Ammon's horn (tissue), 1 donor: ENCODE results near the gene PSMA4.
"Not testable (repeated sequence)": the region's sequence is repeated elsewhere in the genome, so short reads cannot be mapped to it uniquely, and the experiment has no call there.

Source experiments
- DNase-seq: peaks from one replicate; pipeline ENCODE4 v3.0.0-alpha.2; 2016; ENCODE audit warnings: low spot score

Gene PSMA4

GRCh38 chr15:78551902-78552301 lies 11.7 kb downstream of the PSMA4 start:
- no peak for DNase-seq

GRCh38 chr15:78552597-78552996 lies 12.4 kb downstream of the PSMA4 start:
- no peak for DNase-seq

- DNase-seq: not testable (repeated sequence)
These were observed 20.0 kb downstream of the PSMA4 start for GRCh38 chr15:78560201-78560600.

DNA sequence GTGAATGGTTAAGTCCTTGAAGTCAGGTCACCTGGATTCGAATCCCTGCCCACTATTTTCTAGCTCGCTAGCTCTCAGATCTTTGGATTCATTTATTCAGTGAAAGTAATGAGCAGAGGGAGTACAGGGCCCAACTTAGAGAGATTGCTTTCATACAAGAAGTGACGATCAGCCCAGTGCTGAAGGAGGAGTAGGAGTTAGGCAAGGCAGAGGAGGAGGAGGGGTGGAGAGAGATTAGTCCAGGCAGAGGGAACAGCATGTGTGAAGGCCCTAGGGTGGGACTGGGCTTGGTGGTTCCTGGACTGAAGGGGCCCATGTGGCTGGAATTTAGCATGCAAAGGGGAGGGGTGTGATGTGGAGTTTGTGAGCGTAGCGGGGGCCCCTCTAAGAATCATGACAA lies 21.2 kb downstream of the PSMA4 start:
- DNase-seq: no peak

DNA sequence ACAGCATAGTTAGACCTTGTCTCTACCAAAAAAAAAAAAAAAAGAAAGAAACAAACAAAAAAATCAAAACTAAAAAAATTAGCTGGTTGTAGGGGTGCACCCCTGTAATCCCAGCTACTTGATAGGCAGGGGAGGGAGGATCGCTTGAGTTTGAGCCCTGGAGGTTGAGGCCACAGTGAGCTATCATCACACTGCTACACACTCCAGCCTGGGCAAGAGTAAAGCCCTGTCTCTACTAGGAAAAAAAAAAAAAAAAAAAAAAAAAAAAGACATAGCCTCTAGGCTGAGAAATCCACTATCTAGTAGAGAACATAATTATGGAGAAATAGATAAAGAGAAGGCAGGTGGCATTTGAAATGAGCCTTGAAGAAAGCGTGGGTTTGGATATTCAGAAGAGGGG lies 22.8 kb downstream of the PSMA4 start:
- DNase-seq: no peak

- no peak for DNase-seq
These were observed 24.5 kb downstream of the PSMA4 start for GRCh38 chr15:78564743-78565096.

GRCh38 chr15:78565097-78565950 lies 25.1 kb downstream of the PSMA4 start, which contains the start of gene CHRNA5:
Gene CHRNA5, plus strand, starts transcription at chr15:78565520. Its CDS starts 200 bp downstream, at chr15:78565720.
- DNase-seq: peak; percentile 48

- no peak for DNase-seq
These were observed 25.9 kb downstream of the PSMA4 start for GRCh38 chr15:78565951-78566774.

DNA sequence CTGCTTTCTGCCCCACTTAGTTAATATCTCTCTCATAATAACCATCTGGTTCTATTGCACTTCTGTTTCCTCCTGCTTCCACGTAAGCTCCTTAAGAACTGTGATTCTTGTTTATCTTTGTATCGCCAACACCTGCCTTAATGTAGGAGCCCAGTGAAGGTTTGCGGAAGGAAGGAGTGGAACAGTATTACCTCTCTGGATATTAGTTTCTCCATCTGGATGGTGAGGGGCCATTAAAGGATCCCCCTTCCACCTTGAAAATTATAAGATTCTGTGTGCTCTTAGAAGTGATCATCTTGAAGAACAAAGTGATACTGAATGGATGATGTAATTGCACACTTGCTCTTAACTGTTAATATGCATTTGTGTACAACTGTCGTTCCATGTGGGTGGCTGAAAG lies 27.3 kb downstream of the PSMA4 start:
- no peak for DNase-seq

GRCh38 chr15:78570710-78571109 lies 30.5 kb downstream of the PSMA4 start:
- no peak for DNase-seq

DNA sequence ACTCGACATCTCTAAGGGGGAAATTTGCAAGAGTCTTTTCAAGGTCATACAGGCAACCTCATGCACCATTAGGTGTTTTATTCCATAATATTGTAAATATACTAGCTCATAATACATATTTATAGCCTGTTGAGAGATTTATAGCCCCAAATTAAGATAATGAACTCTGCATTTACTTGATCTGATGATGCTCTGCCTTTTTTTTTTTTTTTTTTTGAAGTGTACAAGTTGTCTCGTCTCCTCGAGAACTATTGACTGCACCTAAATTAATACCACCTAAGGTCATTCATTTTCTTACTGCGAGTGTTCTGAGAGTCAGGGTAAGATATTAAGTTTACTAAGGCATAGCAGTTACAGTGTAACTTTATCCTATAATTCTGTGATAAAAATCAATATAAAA lies 31.1 kb downstream of the PSMA4 start:
- no peak for DNase-seq

DNA sequence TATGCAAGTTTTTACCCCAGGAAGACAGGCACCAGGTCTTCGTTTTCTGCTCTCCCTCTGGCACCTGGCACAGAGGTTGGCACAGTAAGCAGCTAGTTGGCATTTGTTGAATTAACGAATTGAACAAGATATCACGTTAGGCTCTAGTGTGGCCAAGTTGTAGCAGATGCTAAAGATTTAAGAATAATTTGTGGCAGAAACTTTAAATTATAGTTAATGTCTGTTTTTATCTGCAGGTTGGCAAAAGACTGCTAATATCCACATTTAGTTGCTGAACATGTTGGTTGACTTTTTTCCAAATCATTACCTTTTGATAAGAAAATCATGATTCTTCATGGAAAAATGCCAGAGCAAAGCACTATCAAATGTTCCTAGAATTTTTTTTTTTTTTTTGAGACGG lies 33.2 kb downstream of the PSMA4 start:
- no peak for DNase-seq

GRCh38 chr15:78574944-78575343 lies 34.7 kb downstream of the PSMA4 start:
- DNase-seq: no peak

GRCh38 chr15:78597583-78597982 lies 57.3 kb downstream of the PSMA4 start:
- no peak for DNase-seq

DNA sequence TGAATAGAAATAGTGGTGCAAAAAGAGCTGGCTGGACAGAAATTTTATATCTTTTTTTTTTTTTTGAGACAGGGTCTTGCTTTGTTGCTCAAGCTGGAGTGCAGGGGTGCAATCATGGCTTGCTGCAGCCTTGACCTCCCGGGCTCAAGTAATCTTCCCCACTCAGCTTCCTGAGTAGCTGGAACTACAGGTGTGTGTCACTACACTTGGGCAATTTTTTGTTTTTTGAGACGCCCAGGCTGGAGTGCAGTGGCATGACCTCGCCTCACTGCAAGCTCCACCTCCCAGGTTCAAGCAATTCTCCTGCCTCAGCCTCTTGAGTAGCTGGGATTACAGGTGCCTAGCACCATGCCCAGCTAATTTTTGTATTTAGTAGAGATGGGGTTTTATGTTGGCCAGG lies 58.1 kb downstream of the PSMA4 start:
- no peak for DNase-seq

DNA sequence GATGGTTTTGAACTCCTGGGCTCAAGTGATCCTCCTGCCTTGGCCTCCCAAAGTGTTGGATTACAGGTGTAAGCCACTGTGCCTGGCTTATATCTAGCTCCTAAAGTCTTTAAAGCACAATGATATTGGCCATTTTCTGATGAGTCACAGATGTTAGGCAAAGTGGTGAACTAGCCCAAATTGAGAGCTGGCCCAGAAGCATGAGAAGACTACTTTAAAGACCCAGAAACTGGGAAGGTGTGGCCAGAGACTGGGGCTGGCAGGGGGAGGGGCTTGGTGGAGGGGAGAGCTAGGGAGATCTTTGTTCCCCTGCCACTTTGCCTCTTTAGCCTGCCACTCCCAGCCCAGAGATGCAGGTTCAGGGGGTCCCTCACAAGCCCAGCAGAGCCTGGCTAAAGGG lies 58.9 kb downstream of the PSMA4 start:
- DNase-seq: no peak
